ENCODE measurements around the gene ASPHD2.

ASPHD2 gene

DNA sequence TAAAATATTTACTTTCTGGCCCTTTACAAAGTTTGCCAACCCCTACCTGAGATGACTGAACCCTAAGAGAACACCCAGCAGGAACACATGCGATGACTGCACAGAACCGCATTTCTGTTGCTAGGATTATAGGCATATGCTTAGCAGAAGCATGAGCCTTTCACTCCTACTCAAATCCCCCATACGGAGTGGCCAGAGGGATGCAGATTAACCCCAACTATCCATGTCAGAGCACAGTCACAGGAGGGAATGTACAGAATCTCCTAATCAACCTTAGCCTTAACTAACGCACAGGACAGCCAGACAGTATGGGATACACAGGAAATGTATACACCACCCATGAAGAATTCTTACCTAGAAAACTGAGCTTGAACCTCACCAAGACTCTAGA, 48.3 kb downstream of the ASPHD2 start:
- H3K4me3 ChIP-seq (replicated peaks; ENCODE audit: insufficient read depth, low read length) = no peak overlapping the region
- peak overlapping the region; percentile 2; the same call in 1 of the 2 replicates for H3K27ac ChIP-seq (replicated peaks)
- TF ChIP-seq, protein P1, sequence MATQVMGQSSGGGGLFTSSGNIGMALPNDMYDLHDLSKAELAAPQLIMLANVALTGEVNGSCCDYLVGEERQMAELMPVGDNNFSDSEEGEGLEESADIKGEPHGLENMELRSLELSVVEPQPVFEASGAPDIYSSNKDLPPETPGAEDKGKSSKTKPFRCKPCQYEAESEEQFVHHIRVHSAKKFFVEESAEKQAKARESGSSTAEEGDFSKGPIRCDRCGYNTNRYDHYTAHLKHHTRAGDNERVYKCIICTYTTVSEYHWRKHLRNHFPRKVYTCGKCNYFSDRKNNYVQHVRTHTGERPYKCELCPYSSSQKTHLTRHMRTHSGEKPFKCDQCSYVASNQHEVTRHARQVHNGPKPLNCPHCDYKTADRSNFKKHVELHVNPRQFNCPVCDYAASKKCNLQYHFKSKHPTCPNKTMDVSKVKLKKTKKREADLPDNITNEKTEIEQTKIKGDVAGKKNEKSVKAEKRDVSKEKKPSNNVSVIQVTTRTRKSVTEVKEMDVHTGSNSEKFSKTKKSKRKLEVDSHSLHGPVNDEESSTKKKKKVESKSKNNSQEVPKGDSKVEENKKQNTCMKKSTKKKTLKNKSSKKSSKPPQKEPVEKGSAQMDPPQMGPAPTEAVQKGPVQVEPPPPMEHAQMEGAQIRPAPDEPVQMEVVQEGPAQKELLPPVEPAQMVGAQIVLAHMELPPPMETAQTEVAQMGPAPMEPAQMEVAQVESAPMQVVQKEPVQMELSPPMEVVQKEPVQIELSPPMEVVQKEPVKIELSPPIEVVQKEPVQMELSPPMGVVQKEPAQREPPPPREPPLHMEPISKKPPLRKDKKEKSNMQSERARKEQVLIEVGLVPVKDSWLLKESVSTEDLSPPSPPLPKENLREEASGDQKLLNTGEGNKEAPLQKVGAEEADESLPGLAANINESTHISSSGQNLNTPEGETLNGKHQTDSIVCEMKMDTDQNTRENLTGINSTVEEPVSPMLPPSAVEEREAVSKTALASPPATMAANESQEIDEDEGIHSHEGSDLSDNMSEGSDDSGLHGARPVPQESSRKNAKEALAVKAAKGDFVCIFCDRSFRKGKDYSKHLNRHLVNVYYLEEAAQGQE (IDR thresholded peaks at IDR 0.05; ENCODE audit: insufficient replicate concordance, low read depth) = no peak
- no peak for TF ChIP-seq GABPA (IDR thresholded peaks at IDR 0.05; ENCODE audit: low read depth)
- TF ChIP-seq SPI1 (IDR thresholded peaks at IDR 0.05; ENCODE audit: borderline replicate concordance, low read depth) = no peak
- TF ChIP-seq, protein P2, sequence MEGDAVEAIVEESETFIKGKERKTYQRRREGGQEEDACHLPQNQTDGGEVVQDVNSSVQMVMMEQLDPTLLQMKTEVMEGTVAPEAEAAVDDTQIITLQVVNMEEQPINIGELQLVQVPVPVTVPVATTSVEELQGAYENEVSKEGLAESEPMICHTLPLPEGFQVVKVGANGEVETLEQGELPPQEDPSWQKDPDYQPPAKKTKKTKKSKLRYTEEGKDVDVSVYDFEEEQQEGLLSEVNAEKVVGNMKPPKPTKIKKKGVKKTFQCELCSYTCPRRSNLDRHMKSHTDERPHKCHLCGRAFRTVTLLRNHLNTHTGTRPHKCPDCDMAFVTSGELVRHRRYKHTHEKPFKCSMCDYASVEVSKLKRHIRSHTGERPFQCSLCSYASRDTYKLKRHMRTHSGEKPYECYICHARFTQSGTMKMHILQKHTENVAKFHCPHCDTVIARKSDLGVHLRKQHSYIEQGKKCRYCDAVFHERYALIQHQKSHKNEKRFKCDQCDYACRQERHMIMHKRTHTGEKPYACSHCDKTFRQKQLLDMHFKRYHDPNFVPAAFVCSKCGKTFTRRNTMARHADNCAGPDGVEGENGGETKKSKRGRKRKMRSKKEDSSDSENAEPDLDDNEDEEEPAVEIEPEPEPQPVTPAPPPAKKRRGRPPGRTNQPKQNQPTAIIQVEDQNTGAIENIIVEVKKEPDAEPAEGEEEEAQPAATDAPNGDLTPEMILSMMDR (IDR thresholded peaks at IDR 0.05; ENCODE audit: insufficient read depth, low read length) = no peak
- no peak for TF ChIP-seq POLR2AphosphoS5 (IDR thresholded peaks at IDR 0.05; ENCODE audit: low read depth)
- no peak for DNase-seq (ENCODE audit: low read depth in 1 of 2, low spot score in 1 of 2)
- no peaks in the 10 kb centered on the region for H3K27me3 ChIP-seq (ENCODE audit: insufficient read depth, poor library complexity, severe bottlenecking)

DNA sequence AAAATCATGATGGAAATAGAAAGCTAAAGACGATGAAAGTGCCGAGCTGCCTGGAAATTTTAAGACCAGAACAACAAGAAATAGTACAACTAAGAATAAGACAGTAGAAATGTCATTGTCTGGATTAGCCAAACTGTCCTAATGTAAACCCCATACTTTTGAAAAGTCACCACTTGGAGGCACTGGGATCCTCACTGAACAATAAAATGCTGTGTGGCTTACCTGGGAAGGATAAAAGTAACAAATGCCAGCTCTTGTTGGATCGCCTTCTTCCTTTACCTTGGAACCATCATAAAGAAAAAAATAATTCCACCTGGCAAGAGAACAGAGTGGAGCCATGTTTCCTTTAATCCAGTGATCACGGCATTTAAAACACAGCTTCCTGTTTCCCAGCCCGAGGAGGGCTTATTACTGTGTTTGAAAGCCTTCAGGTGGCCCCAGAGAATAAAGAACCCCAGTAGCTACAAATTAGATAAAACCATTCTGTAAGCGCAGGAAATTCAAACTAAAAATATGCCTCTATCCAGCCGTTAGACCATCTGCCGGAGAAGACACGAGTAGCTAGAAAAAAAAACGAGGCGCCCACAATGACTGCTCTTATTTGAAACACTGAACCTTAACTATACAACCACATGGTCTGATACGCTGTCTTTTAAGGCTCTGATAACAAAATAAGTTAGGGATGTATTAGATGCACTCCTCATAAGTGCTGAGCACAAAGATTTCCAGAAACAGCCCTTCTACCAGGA, 50.2 kb downstream of the ASPHD2 start:
- TF ChIP-seq POLR2AphosphoS5 (IDR thresholded peaks at IDR 0.05; ENCODE audit: low read depth) (peak; percentile 4; the same call in 1 of the 2 replicates), SPI1 (IDR thresholded peaks at IDR 0.05; ENCODE audit: borderline replicate concordance, low read depth) (no peak)
- TF ChIP-seq, protein P2 (IDR thresholded peaks at IDR 0.05; ENCODE audit: insufficient read depth, low read length) = no peak
- Histone ChIP-seq H3K4me3 (replicated peaks; ENCODE audit: insufficient read depth, low read length) (peak overlapping the region; percentile 40), H3K27ac (replicated peaks) (peak overlapping the region; percentile 91), H3K27me3 (ENCODE audit: insufficient read depth, poor library complexity, severe bottlenecking) (no peaks in the 10 kb centered on the region)
- peak in 1 of 2 experiments; percentile 27 for DNase-seq (ENCODE audit: low read depth in 1 of 2, low spot score in 1 of 2)

DNA sequence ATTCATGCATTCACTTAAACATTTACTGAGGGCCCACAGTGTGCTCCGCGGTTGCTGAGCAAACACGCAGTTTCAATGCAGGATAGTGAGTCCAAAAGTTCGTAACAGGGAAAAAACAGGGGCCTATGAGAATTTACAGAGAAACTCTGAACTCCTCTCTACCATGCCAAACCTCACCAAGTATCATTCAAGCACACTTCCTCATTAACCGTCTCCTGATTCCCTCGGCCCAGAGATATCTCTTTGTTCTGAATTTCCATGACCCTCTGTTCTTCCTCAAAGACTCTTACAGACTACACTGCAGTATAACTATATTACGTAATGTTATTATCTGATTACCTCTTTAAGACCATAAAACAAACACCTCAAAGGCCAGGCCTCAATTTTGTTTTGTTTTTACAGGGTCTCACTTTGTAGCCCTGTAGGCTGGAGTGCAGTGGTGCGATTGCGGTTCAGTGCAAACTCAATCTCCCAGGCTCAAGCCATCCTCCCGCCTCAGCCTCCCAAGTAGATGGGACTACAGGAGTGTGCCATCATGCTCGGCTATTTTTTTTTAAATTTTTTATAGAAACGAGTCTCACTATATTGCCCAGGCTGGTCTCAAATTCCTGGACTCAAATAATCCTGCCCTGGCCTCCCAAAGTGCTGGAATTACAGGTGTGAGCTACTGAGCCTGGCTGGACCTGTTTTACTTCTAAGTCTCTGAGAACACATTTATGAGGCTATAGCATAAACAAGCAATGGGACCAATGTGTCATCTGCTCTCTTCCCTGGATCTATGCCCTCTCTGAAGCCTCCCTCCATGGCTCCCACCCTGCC, 50.9 kb downstream of the ASPHD2 start:
- no peaks in the 10 kb centered on the region for H3K27me3 ChIP-seq (ENCODE audit: insufficient read depth, poor library complexity, severe bottlenecking)
- peak overlapping the region; percentile 40 for H3K4me3 ChIP-seq (replicated peaks; ENCODE audit: insufficient read depth, low read length)
- H3K27ac ChIP-seq (replicated peaks) = peak overlapping the region; percentile 91
- peak in 1 of 2 experiments; percentile 48 for DNase-seq (ENCODE audit: low read depth in 1 of 2, low spot score in 1 of 2)
- TF ChIP-seq, protein P1 (IDR thresholded peaks at IDR 0.05; ENCODE audit: insufficient replicate concordance, low read depth) = no peak
- 0 out of 2 replicates have a peak, but pooled peaks have one; percentile 4 for TF ChIP-seq POLR2AphosphoS5 (IDR thresholded peaks at IDR 0.05; ENCODE audit: low read depth)
- peak; percentile 93 for TF ChIP-seq SPI1 (IDR thresholded peaks at IDR 0.05; ENCODE audit: borderline replicate concordance, low read depth)

DNA sequence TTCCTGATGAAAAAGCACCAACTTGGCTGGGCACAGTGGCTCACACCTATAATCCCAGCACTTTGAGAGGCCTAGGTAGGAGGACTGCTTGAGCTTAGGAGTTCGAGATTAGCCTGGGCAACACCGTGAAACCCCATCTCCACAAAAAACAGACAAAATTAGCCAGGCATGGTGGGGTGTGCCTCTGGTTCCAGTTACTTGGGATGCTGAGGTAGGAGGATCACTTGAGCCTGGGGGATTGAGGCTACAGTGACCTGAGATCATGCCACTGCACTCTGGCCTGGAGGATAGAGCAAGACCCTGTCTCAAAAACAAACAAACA, 51.5 kb downstream of the ASPHD2 start:
- no peaks in the 10 kb centered on the region for H3K27me3 ChIP-seq (ENCODE audit: insufficient read depth, poor library complexity, severe bottlenecking)
- no peak for DNase-seq (ENCODE audit: low read depth in 1 of 2, low spot score in 1 of 2)
- peak overlapping the region; percentile 91 for H3K27ac ChIP-seq (replicated peaks)
- peak overlapping the region; percentile 40 for H3K4me3 ChIP-seq (replicated peaks; ENCODE audit: insufficient read depth, low read length)
- TF ChIP-seq SPI1 (IDR thresholded peaks at IDR 0.05; ENCODE audit: borderline replicate concordance, low read depth) (no peak), POLR2AphosphoS5 (IDR thresholded peaks at IDR 0.05; ENCODE audit: low read depth) (no peak), GABPA (IDR thresholded peaks at IDR 0.05; ENCODE audit: low read depth) (no peak)
- TF ChIP-seq, protein P2 (IDR thresholded peaks at IDR 0.05; ENCODE audit: insufficient read depth, low read length) = no peak
- TF ChIP-seq, protein P1 (IDR thresholded peaks at IDR 0.05; ENCODE audit: insufficient replicate concordance, low read depth) = no peak
